ENCODE measurements around the gene GPR107.

Gene GPR107

GRCh38 chr9:130054325-130054786, 650 bp downstream of the GPR107 start:
- DNase-seq (ENCODE audit: low read depth, low spot score) = no peak

GRCh38 chr9:130054820-130055219, 1.1 kb downstream of the GPR107 start:
- DNase-seq (ENCODE audit: low read depth, low spot score) = no peak

GRCh38 chr9:130058154-130058553, 4.4 kb downstream of the GPR107 start:
- no peak for DNase-seq (ENCODE audit: low read depth, low spot score)

- DNase-seq (ENCODE audit: low read depth, low spot score) = no peak
Observed at GRCh38 chr9:130058887-130059286, 5.2 kb downstream of the GPR107 start.

GRCh38 chr9:130060296-130060695, 6.6 kb downstream of the GPR107 start:
- no peak for DNase-seq (ENCODE audit: low read depth, low spot score)

- no peak for DNase-seq (ENCODE audit: low read depth, low spot score)
Observed at GRCh38 chr9:130062750-130063149, 9.0 kb downstream of the GPR107 start.

- peak; percentile 28 for DNase-seq (ENCODE audit: low read depth, low spot score)
Observed at GRCh38 chr9:130064621-130065020, 10.9 kb downstream of the GPR107 start.

GRCh38 chr9:130069048-130069447, 15.3 kb downstream of the GPR107 start:
- DNase-seq (ENCODE audit: low read depth, low spot score) = no peak

GRCh38 chr9:130072515-130073235, 19.0 kb downstream of the GPR107 start:
- no peak for DNase-seq (ENCODE audit: low read depth, low spot score)

GRCh38 chr9:130073373-130073772, 19.7 kb downstream of the GPR107 start:
- DNase-seq (ENCODE audit: low read depth, low spot score) = peak; percentile 69

GRCh38 chr9:130078547-130078946, 24.8 kb downstream of the GPR107 start:
- no peak for DNase-seq (ENCODE audit: low read depth, low spot score)

- DNase-seq (ENCODE audit: low read depth, low spot score) = no peak
Observed at GRCh38 chr9:130084337-130084736, 30.6 kb downstream of the GPR107 start.

GRCh38 chr9:130088051-130088450, 34.3 kb downstream of the GPR107 start:
- no peak for DNase-seq (ENCODE audit: low read depth, low spot score)

GRCh38 chr9:130089141-130089540, 35.4 kb downstream of the GPR107 start:
- no peak for DNase-seq (ENCODE audit: low read depth, low spot score)

GRCh38 chr9:130090915-130091314, 37.2 kb downstream of the GPR107 start:
- no peak for DNase-seq (ENCODE audit: low read depth, low spot score)

- DNase-seq (ENCODE audit: low read depth, low spot score) = no peak
Observed at GRCh38 chr9:130092910-130093309, 39.2 kb downstream of the GPR107 start.

GRCh38 chr9:130095872-130096271, 42.2 kb downstream of the GPR107 start:
- DNase-seq (ENCODE audit: low read depth, low spot score) = no peak

- no peak for DNase-seq (ENCODE audit: low read depth, low spot score)
Observed at GRCh38 chr9:130100681-130101080, 47.0 kb downstream of the GPR107 start.

- DNase-seq (ENCODE audit: low read depth, low spot score) = no peak
Observed at GRCh38 chr9:130101915-130102314, 48.2 kb downstream of the GPR107 start.

GRCh38 chr9:130104491-130105193, 50.9 kb downstream of the GPR107 start:
- peak; percentile 25 for DNase-seq (ENCODE audit: low read depth, low spot score)

- DNase-seq (ENCODE audit: low read depth, low spot score) = peak; percentile 35
Observed at GRCh38 chr9:130106860-130107233, 53.1 kb downstream of the GPR107 start.

- DNase-seq (ENCODE audit: low read depth, low spot score) = peak; percentile 66
Observed at GRCh38 chr9:130107234-130107861, 53.6 kb downstream of the GPR107 start.

GRCh38 chr9:130107955-130108354, 54.2 kb downstream of the GPR107 start:
- no peak for DNase-seq (ENCODE audit: low read depth, low spot score)

Measured in ELF-1 (cell line).